ENCODE measurements around the gene ESR2.

Gene ESR2

DNA sequence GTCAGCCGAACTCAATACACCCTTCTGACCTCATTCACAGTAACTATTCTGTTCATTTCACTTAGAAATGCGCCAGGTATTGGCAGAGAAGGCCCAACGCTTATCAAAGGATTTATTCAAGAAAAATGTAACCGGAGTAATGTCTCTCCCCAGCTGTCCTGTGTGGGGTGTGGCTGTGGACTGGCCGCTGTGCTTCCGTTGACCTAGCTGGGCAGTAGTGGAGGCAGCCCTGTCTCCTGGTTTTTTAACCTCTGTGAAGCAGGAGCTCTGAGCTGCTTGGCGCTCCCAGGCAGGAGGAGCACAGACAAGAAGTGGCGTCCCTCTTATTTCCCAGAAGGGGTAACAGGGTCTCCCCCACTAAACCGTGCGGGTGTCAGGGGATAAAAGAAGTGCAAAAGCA is 85.2 kb downstream of the ESR2 start:
- no peak overlapping the region for H3K23ac ChIP-seq (ENCODE audit: low read depth, low read length, poor library complexity)
- H3K18ac ChIP-seq (ENCODE audit: low read length) = no peak overlapping the region
- H3K14ac ChIP-seq (ENCODE audit: low read length) = no peak overlapping the region
- no peak overlapping the region for H2AK5ac ChIP-seq (ENCODE audit: low read depth, low read length)
- no peak overlapping the region for H4K91ac ChIP-seq (ENCODE audit: low read depth, low read length, poor library complexity)
- peaks cover 0 to 2% of the 10 kb centered on the region in 2 donors for H3K9me3 ChIP-seq (replicated peaks in 1 of 2; ENCODE audit: control insufficient read depth in 2 of 2, insufficient read depth in 1 of 2, low read depth in 1 of 2, low read length in 2 of 2)
- H3K9ac ChIP-seq (ENCODE audit: low read depth, low read length, poor library complexity) = no peak overlapping the region
- H2BK12ac ChIP-seq (ENCODE audit: low read length) = no peak overlapping the region
- H2BK5ac ChIP-seq (ENCODE audit: low read length) = no peak overlapping the region
- H3K79me1 ChIP-seq (ENCODE audit: low read depth, low read length) = no peaks in the 10 kb centered on the region
- H3K4ac ChIP-seq (ENCODE audit: low read length) = no peak overlapping the region
- no peak overlapping the region for H3K27ac ChIP-seq (replicated peaks; ENCODE audit: low read length)
- no peak overlapping the region for H4K8ac ChIP-seq (ENCODE audit: low read depth, low read length)
- no peak overlapping the region for H2BK120ac ChIP-seq (ENCODE audit: low read depth, low read length)
- H3K27me3 ChIP-seq (ENCODE audit: control insufficient read depth in 3 of 3, insufficient read depth in 3 of 3, low read depth in 1 of 3, low read length in 3 of 3) = no peaks in the 10 kb centered on the region
- H3K4me2 ChIP-seq (ENCODE audit: insufficient read depth, low read length, poor library complexity, severe bottlenecking) = no peak overlapping the region
- no peak overlapping the region for H3K4me3 ChIP-seq (ENCODE audit: low read length in 2 of 2)
- H2BK15ac ChIP-seq (ENCODE audit: low read length) = no peak overlapping the region
- H3K4me1 ChIP-seq (ENCODE audit: control insufficient read depth in 2 of 2, insufficient read depth in 1 of 2, low read depth in 1 of 2, low read length in 2 of 2) = peaks cover 5 to 6% of the 10 kb centered on the region in 2 donors
- no peak overlapping the region for H2AFZ ChIP-seq (ENCODE audit: low read length)
- DNase-seq (ENCODE audit: low spot score) = no peak
- H3K36me3 ChIP-seq (replicated peaks in 1 of 2; ENCODE audit: control insufficient read depth in 2 of 2, insufficient read depth in 2 of 2, low read length in 2 of 2) = peaks cover 32 to 65% of the 10 kb centered on the region in 2 donors
- WGBS, 2 donors (ENCODE audit: extremely low coverage in 2 of 2, insufficient read length in 2 of 2, insufficient replicate concordance in 1 of 2) = no CpG with 5 or more reads among the region's 10 CpGs

DNA sequence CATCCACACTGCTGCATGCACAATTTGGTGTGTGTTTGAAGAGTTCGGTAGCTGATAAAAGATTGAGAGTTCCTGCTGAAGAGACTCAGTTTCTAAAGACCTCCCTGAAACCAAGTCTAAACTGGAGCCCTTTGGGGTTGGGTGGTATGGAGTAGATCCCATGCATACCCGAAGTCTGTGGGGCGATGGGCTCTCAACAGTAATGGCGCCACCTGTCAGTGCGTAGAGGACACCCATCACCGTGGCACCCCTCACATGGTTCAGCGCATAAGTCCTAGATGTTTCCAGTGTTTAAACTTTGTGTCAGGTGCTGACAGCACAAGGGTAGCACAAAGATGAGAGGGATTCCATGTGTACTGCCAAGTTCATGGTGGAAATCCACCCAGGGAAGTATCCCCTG is 85.9 kb downstream of the ESR2 start:
- Histone ChIP-seq H3K4me2 (ENCODE audit: insufficient read depth, low read length, poor library complexity, severe bottlenecking) (no peak overlapping the region), H3K18ac (ENCODE audit: low read length) (no peak overlapping the region), H4K8ac (ENCODE audit: low read depth, low read length) (no peak overlapping the region), H2BK15ac (ENCODE audit: low read length) (no peak overlapping the region), H3K27me3 (ENCODE audit: control insufficient read depth in 3 of 3, insufficient read depth in 3 of 3, low read depth in 1 of 3, low read length in 3 of 3) (no peaks in the 10 kb centered on the region), H2BK5ac (ENCODE audit: low read length) (no peak overlapping the region), H4K91ac (ENCODE audit: low read depth, low read length, poor library complexity) (no peak overlapping the region), H2AFZ (ENCODE audit: low read length) (no peak overlapping the region), H3K4me1 (ENCODE audit: control insufficient read depth in 2 of 2, insufficient read depth in 1 of 2, low read depth in 1 of 2, low read length in 2 of 2) (peaks cover 5 to 6% of the 10 kb centered on the region in 2 donors), H3K36me3 (replicated peaks in 1 of 2; ENCODE audit: control insufficient read depth in 2 of 2, insufficient read depth in 2 of 2, low read length in 2 of 2) (peaks cover 32 to 62% of the 10 kb centered on the region in 2 donors), H3K79me1 (ENCODE audit: low read depth, low read length) (no peaks in the 10 kb centered on the region), H3K9ac (ENCODE audit: low read depth, low read length, poor library complexity) (no peak overlapping the region), H3K23ac (ENCODE audit: low read depth, low read length, poor library complexity) (no peak overlapping the region), H3K4ac (ENCODE audit: low read length) (no peak overlapping the region), H3K9me3 (replicated peaks in 1 of 2; ENCODE audit: control insufficient read depth in 2 of 2, insufficient read depth in 1 of 2, low read depth in 1 of 2, low read length in 2 of 2) (peaks cover 0 to 2% of the 10 kb centered on the region in 2 donors), H3K14ac (ENCODE audit: low read length) (no peak overlapping the region), H3K4me3 (ENCODE audit: low read length in 2 of 2) (no peak overlapping the region), H2BK120ac (ENCODE audit: low read depth, low read length) (no peak overlapping the region), H2BK12ac (ENCODE audit: low read length) (no peak overlapping the region), H3K27ac (replicated peaks; ENCODE audit: low read length) (no peak overlapping the region), H2AK5ac (ENCODE audit: low read depth, low read length) (no peak overlapping the region)
- WGBS, 2 donors (ENCODE audit: extremely low coverage in 2 of 2, insufficient read length in 2 of 2, insufficient replicate concordance in 1 of 2) = no CpG with 5 or more reads among the region's 7 CpGs
- DNase-seq (ENCODE audit: low spot score) = no peak

DNA sequence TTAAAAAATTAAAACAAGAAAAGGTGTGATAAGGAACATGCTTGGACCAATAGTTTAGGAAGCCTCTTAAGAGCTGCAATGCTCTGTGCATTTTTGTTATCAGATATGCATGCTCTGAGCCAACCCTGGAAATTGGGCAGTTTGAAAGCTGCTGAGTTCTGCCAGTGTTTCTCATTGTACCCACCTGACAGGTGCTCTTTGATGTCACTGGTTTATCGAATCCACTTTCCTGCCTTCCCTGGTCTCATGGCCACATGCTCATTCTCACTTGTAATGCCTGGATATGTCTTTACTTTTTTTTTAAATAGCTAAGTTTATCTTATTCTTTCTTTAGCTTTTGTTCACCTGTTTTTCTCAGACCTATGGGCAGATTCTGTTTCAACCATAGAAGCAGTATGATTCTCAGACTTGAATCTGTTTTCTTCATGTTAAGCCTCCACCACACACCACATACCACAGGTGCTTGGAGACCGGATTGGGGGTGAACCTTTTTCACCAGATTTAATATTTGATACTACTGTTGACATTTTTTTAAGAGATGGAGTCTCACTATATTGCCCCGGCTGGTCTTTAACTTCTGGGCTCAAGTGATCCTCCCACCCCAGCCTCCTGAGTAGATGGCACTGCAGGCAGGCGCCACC is 90.7 kb downstream of the ESR2 start:
- Histone ChIP-seq H4K8ac (ENCODE audit: low read depth, low read length) (no peak overlapping the region), H3K4me2 (ENCODE audit: insufficient read depth, low read length, poor library complexity, severe bottlenecking) (no peak overlapping the region), H3K14ac (ENCODE audit: low read length) (no peak overlapping the region), H4K91ac (ENCODE audit: low read depth, low read length, poor library complexity) (no peak overlapping the region), H3K4me3 (ENCODE audit: low read length in 2 of 2) (no peak overlapping the region), H3K79me1 (ENCODE audit: low read depth, low read length) (no peaks in the 10 kb centered on the region), H3K18ac (ENCODE audit: low read length) (no peak overlapping the region), H3K9ac (ENCODE audit: low read depth, low read length, poor library complexity) (no peak overlapping the region), H3K36me3 (replicated peaks in 1 of 2; ENCODE audit: control insufficient read depth in 2 of 2, insufficient read depth in 2 of 2, low read length in 2 of 2) (peaks cover 6 to 32% of the 10 kb centered on the region in 2 donors), H3K4ac (ENCODE audit: low read length) (no peak overlapping the region), H2BK15ac (ENCODE audit: low read length) (no peak overlapping the region), H2BK5ac (ENCODE audit: low read length) (no peak overlapping the region), H2BK120ac (ENCODE audit: low read depth, low read length) (no peak overlapping the region), H2AK5ac (ENCODE audit: low read depth, low read length) (no peak overlapping the region), H3K4me1 (ENCODE audit: control insufficient read depth in 2 of 2, insufficient read depth in 1 of 2, low read depth in 1 of 2, low read length in 2 of 2) (peaks cover 11 to 14% of the 10 kb centered on the region in 2 donors), H2AFZ (ENCODE audit: low read length) (no peak overlapping the region), H3K23ac (ENCODE audit: low read depth, low read length, poor library complexity) (no peak overlapping the region), H2BK12ac (ENCODE audit: low read length) (no peak overlapping the region), H3K9me3 (replicated peaks in 1 of 2; ENCODE audit: control insufficient read depth in 2 of 2, insufficient read depth in 1 of 2, low read depth in 1 of 2, low read length in 2 of 2) (no peaks in the 10 kb centered on the region), H3K27ac (replicated peaks; ENCODE audit: low read length) (no peak overlapping the region), H3K27me3 (ENCODE audit: control insufficient read depth in 3 of 3, insufficient read depth in 3 of 3, low read depth in 1 of 3, low read length in 3 of 3) (no peaks in the 10 kb centered on the region)
- no CpG with 5 or more reads among the region's 4 CpGs for WGBS, 2 donors (ENCODE audit: extremely low coverage in 2 of 2, insufficient read length in 2 of 2, insufficient replicate concordance in 1 of 2)
- DNase-seq (ENCODE audit: low spot score) = no peak

DNA sequence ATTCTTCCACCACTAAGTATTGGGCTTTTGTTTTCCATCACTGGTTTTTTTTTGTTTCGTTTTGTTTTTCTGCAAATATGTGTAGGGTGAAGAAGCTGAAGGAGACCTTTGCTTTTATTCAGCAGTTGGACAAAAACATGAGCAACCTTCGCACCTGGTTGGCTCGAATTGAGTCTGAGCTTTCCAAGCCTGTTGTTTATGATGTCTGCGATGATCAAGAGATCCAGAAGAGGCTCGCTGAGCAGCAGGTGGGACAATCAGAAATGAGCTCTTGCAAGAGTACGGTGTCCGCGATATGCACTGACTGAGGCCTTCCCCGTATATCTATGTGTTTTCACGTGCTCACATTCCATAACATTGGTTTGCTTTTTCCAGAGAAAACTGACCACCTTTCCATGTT is 91.5 kb downstream of the ESR2 start:
- Histone ChIP-seq H3K27ac (replicated peaks; ENCODE audit: low read length) (no peak overlapping the region), H3K14ac (ENCODE audit: low read length) (no peak overlapping the region), H2BK120ac (ENCODE audit: low read depth, low read length) (no peak overlapping the region), H2BK5ac (ENCODE audit: low read length) (no peak overlapping the region), H2AK5ac (ENCODE audit: low read depth, low read length) (no peak overlapping the region), H3K79me1 (ENCODE audit: low read depth, low read length) (no peaks in the 10 kb centered on the region), H2BK12ac (ENCODE audit: low read length) (no peak overlapping the region), H3K4me2 (ENCODE audit: insufficient read depth, low read length, poor library complexity, severe bottlenecking) (no peak overlapping the region), H3K9me3 (replicated peaks in 1 of 2; ENCODE audit: control insufficient read depth in 2 of 2, insufficient read depth in 1 of 2, low read depth in 1 of 2, low read length in 2 of 2) (no peaks in the 10 kb centered on the region), H3K23ac (ENCODE audit: low read depth, low read length, poor library complexity) (no peak overlapping the region), H3K4me1 (ENCODE audit: control insufficient read depth in 2 of 2, insufficient read depth in 1 of 2, low read depth in 1 of 2, low read length in 2 of 2) (peaks cover 11 to 16% of the 10 kb centered on the region in 2 donors), H3K9ac (ENCODE audit: low read depth, low read length, poor library complexity) (no peak overlapping the region), H3K4me3 (ENCODE audit: low read length in 2 of 2) (no peak overlapping the region), H3K36me3 (replicated peaks in 1 of 2; ENCODE audit: control insufficient read depth in 2 of 2, insufficient read depth in 2 of 2, low read length in 2 of 2) (peaks cover 1 to 24% of the 10 kb centered on the region in 2 donors), H3K18ac (ENCODE audit: low read length) (no peak overlapping the region), H2AFZ (ENCODE audit: low read length) (no peak overlapping the region), H4K8ac (ENCODE audit: low read depth, low read length) (no peak overlapping the region), H2BK15ac (ENCODE audit: low read length) (no peak overlapping the region), H3K27me3 (ENCODE audit: control insufficient read depth in 3 of 3, insufficient read depth in 3 of 3, low read depth in 1 of 3, low read length in 3 of 3) (no peaks in the 10 kb centered on the region), H4K91ac (ENCODE audit: low read depth, low read length, poor library complexity) (no peak overlapping the region), H3K4ac (ENCODE audit: low read length) (no peak overlapping the region)
- WGBS, 2 donors (ENCODE audit: extremely low coverage in 2 of 2, insufficient read length in 2 of 2, insufficient replicate concordance in 1 of 2) = no CpG with 5 or more reads among the region's 10 CpGs
- DNase-seq (ENCODE audit: low spot score) = no peak

Data from neuronal stem cell (in vitro differentiated cells).